GM13976 (cell line): Measurements from ENCODE around the gene TMCO4.

ENCODE experiments used
- DNase-seq: peaks from one replicate; pipeline ENCODE4 v3.0.0; 2012; ENCODE audit warnings: low spot score
- in situ Hi-C: fragments of 300-500 bp; cut with MboI; formaldehyde crosslinking; loops from one replicate; pipeline ENCODE4 v1.12.0; 2022; ENCODE audit warnings: low sequenced_read_pairs, mixed read lengths, inconsistent platforms; ENCODE audit not compliant: unreplicated experiment
- TF ChIP-seq, protein P1 (sequence below): IDR thresholded peaks from 2 replicates; pipeline ENCODE4 v1.5.1; 2012; ENCODE audit warnings: borderline replicate concordance, mild to moderate bottlenecking; ENCODE audit not compliant: insufficient read depth; ENCODE audit errors: extremely low read depth, missing control alignments, control extremely low read depth

The TMCO4 gene

DNA sequence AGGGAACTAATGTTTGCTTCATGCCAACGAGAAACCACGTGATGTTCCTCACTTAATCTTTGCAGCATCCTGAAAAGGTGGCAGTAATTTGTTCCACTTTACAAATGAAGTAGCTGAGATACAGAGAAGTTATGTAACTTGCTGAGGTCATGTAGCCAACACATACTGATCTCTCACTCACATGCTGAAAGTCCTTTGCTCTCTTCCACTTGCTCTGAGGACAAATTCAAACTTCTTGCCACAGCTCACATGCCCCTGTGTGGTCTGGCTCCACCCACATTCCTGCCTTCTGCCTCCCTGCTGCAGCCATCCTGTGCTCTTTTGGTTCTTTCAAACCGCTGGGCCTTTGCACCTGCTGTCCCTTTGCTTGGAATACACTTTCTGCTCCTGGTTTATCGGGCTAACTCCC, 55.4 kb downstream of the TMCO4 start:
- DNase-seq, result no peak
- in situ Hi-C loops, result no loop called here
- TF ChIP-seq, protein P1, sequence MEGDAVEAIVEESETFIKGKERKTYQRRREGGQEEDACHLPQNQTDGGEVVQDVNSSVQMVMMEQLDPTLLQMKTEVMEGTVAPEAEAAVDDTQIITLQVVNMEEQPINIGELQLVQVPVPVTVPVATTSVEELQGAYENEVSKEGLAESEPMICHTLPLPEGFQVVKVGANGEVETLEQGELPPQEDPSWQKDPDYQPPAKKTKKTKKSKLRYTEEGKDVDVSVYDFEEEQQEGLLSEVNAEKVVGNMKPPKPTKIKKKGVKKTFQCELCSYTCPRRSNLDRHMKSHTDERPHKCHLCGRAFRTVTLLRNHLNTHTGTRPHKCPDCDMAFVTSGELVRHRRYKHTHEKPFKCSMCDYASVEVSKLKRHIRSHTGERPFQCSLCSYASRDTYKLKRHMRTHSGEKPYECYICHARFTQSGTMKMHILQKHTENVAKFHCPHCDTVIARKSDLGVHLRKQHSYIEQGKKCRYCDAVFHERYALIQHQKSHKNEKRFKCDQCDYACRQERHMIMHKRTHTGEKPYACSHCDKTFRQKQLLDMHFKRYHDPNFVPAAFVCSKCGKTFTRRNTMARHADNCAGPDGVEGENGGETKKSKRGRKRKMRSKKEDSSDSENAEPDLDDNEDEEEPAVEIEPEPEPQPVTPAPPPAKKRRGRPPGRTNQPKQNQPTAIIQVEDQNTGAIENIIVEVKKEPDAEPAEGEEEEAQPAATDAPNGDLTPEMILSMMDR, result no peak

DNA sequence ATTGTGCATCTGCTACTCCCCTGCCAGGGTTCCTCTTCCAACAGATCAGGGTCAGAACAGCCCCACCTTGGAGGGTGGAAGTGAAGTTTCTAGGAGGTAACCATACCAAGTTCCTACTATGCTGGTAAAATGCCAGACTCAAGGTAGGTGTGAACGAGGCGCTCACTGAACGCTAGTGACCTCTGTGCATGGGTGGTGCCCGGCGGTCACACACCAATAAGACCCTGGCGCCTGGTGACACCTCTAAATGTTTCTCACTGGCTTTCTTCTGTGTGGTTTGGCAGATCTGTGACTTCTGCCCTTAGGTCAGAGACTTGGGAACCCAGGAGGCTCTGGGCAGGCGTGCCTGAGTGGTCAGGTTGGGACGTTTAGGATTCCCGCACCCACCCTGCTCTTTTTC, 55.9 kb downstream of the TMCO4 start:
- DNase-seq, result no peak
- in situ Hi-C loops, result no loop called here

DNA sequence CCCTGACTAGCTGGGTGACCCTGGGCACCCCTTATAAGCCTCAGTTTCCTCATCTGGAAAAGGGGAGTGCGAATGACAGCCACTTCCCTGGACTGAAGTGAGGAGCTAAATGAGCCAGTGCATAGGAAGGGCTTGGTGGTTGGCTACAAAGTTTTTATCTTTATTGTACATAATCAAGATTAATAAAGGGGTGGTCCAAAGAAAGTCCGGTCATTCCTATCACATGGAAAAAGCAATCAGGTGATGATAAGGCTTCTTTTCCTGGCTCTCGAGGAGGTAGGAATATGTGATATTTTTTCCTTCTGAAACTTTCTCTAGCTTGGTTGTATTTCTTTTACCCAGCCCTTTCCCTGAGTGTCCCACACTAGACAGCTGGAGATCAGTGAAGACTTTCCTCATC, 56.5 kb downstream of the TMCO4 start:
- no peak for DNase-seq
- TF ChIP-seq, protein P1, result no peak
- in situ Hi-C loops, result no loop called here

More for the DNA sequence above, 55.9 kb downstream of the TMCO4 start:
- TF ChIP-seq, protein P1, result no peak

DNA sequence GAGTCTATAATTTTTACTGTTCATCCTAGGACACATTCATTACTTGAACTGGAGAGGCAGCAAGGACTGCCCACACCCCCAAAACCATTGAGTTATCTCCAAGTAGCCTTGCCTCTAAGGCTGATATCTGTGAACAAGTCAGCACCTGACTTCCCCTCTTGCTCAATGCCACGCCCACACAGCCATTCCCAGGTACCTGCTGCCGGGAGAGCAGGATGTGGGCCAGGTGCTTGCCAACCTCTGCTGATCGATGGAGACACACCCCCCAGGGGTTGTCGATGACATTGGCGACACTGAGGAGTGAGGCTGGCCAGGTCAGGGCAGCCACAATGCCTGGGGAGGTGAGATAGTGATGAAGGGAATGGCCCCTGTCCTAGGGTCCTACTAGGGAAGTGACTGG, 60.1 kb downstream of the TMCO4 start:
- no peak for DNase-seq
- in situ Hi-C loops, result no loop called here
- TF ChIP-seq, protein P1, result no peak

DNA sequence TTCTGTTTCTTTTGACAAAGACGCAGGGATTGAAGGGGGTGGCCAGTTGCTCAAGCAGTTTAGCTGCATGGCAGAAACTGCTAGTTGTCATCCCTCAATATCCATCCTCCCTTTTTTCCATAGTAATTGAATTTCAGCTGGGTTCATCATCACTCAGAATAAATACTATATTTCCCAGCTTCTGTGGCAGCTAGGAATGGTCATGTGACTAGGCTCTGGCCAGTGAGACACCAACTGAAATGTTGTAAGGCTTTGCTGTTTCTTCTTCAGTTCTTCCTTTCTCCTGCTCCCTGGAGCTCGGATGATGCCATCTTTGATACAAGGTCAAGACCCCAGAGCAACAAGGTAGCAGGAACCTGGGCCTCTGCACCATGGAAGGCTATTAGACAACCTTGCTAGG, 61.0 kb downstream of the TMCO4 start:
- in situ Hi-C loops, result no loop called here
- TF ChIP-seq, protein P1, result no peak
- no peak for DNase-seq

DNA sequence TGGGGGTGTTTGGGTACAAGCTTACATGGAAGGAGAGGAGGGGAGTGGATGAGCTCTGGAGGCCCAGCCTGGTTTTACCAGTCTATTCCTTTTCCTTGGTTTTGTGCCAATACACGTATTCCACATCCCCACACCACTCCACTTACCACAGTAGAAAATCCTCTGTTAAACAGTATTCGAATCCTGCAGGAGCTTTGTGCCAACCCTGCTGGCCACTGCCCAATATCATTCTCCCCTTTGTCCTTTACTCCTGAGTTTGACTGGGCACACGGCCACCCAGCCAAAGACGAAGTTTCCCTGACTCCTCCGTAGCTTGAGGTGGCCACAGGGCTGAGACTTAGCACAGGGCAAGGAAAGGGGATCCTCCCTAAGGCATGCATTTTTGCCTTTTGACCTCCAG, 61.6 kb downstream of the TMCO4 start:
- TF ChIP-seq, protein P1, result no peak
- DNase-seq, result no peak
- in situ Hi-C loops, result no loop called here
